ENCODE data around the gene ERN1.

ERN1 gene

GRCh38 chr17:64145375-64145750 is 15.4 kb upstream of the ERN1 start:
- TF ChIP-seq CTCF (IDR thresholded peaks at IDR 0.05; ENCODE audit: borderline replicate concordance, extremely low read depth, low read length, poor library complexity, severe bottlenecking) (peak; percentile 9), EZH2 (IDR thresholded peaks at IDR 0.05; ENCODE audit: borderline replicate concordance, low read depth, low read length, severe bottlenecking) (no peak)
- peak overlapping the region; percentile 82 for H3K4me2 ChIP-seq (ENCODE audit: insufficient read depth, low read length)
- no peak; the same call in 2 of the 3 replicates for ATAC-seq (ENCODE audit: insufficient read depth, low read depth)
- peak overlapping the region; percentile 52 for H3K9ac ChIP-seq (ENCODE audit: low read depth, low read length)
- H4K20me1 ChIP-seq (ENCODE audit: insufficient read depth, low read length) = 0 out of 2 replicates have a peak, but pooled peaks cover 5% of the 10 kb centered on the region
- H3K27ac ChIP-seq (ENCODE audit: low read length) = peak overlapping the region; percentile 78
- H3K4me1 ChIP-seq (ENCODE audit: insufficient read depth, low read length) = peaks cover 20% of the 10 kb centered on the region
- peaks cover 25% of the 10 kb centered on the region for H3K36me3 ChIP-seq (ENCODE audit: insufficient read depth, low read length)
- H3K4me3 ChIP-seq (ENCODE audit: low read depth in 1 of 2, low read length in 2 of 2) = peak overlapping the region; percentile 37 to 73
- H2AFZ ChIP-seq (ENCODE audit: low read depth, low read length) = peak overlapping the region; percentile 81
- H3K27me3 ChIP-seq (ENCODE audit: insufficient read depth, low read length, poor library complexity) = no peaks in the 10 kb centered on the region
- H3K9me3 ChIP-seq (ENCODE audit: insufficient read depth, low read length, severe bottlenecking) = no peaks in the 10 kb centered on the region
- no peak for DNase-seq
- H3K79me2 ChIP-seq (ENCODE audit: insufficient read depth, low read length) = peaks cover 17% of the 10 kb centered on the region

DNA sequence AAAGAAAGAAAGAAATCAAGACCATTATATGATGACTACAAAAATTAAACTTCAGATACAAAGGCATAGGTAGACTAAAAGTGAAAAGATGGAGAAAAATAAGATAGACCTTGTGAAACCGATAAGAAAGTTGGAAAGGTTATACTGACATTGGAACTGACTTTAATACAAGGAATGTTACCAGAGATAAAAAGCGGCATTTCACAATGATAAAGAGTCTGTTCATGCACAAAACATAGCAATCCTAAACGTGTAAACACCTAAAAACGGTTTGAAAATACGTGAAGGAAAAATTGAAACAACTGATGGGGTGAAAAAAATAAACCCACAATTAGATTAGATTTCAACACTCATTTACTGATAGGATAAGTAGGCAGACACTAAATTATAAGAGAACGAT is 9.6 kb upstream of the ERN1 start:
- no peak overlapping the region for H3K9ac ChIP-seq (ENCODE audit: low read depth, low read length)

GRCh38 chr17:64138441-64138840 is 8.5 kb upstream of the ERN1 start:
- H2AFZ ChIP-seq (ENCODE audit: low read depth, low read length) = no peak overlapping the region
- no peak overlapping the region for H3K9ac ChIP-seq (ENCODE audit: low read depth, low read length)
- no peak overlapping the region for H3K4me3 ChIP-seq (ENCODE audit: low read depth in 1 of 2, low read length in 2 of 2)

More for the DNA sequence above, 9.6 kb upstream of the ERN1 start:
- H3K4me2 ChIP-seq (ENCODE audit: insufficient read depth, low read length) = no peak overlapping the region
- peaks cover 3% of the 10 kb centered on the region; the same call in 1 of the 2 replicates for H3K4me1 ChIP-seq (ENCODE audit: insufficient read depth, low read length)
- H4K20me1 ChIP-seq (ENCODE audit: insufficient read depth, low read length) = no peaks in the 10 kb centered on the region
- H3K9me3 ChIP-seq (ENCODE audit: insufficient read depth, low read length, severe bottlenecking) = no peaks in the 10 kb centered on the region
- DNase-seq (no peak), ATAC-seq (ENCODE audit: insufficient read depth, low read depth) (no peak)
- H3K4me3 ChIP-seq (ENCODE audit: low read depth in 1 of 2, low read length in 2 of 2) = no peak overlapping the region
- H2AFZ ChIP-seq (ENCODE audit: low read depth, low read length) = no peak overlapping the region
- H3K27me3 ChIP-seq (ENCODE audit: insufficient read depth, low read length, poor library complexity) = no peaks in the 10 kb centered on the region
- no peaks in the 10 kb centered on the region for H3K36me3 ChIP-seq (ENCODE audit: insufficient read depth, low read length)
- TF ChIP-seq EZH2 (IDR thresholded peaks at IDR 0.05; ENCODE audit: borderline replicate concordance, low read depth, low read length, severe bottlenecking) = no peak
- TF ChIP-seq CTCF (IDR thresholded peaks at IDR 0.05; ENCODE audit: borderline replicate concordance, extremely low read depth, low read length, poor library complexity, severe bottlenecking) = no peak
- no peak overlapping the region for H3K27ac ChIP-seq (ENCODE audit: low read length)
- no peaks in the 10 kb centered on the region for H3K79me2 ChIP-seq (ENCODE audit: insufficient read depth, low read length)

More at GRCh38 chr17:64138441-64138840, 8.5 kb upstream of the ERN1 start:
- DNase-seq (no peak), ATAC-seq (ENCODE audit: insufficient read depth, low read depth) (no peak)
- TF ChIP-seq CTCF (IDR thresholded peaks at IDR 0.05; ENCODE audit: borderline replicate concordance, extremely low read depth, low read length, poor library complexity, severe bottlenecking) = no peak
- TF ChIP-seq EZH2 (IDR thresholded peaks at IDR 0.05; ENCODE audit: borderline replicate concordance, low read depth, low read length, severe bottlenecking) = no peak
- Histone ChIP-seq H4K20me1 (ENCODE audit: insufficient read depth, low read length) (no peaks in the 10 kb centered on the region), H3K27ac (ENCODE audit: low read length) (no peak overlapping the region), H3K36me3 (ENCODE audit: insufficient read depth, low read length) (no peaks in the 10 kb centered on the region), H3K4me1 (ENCODE audit: insufficient read depth, low read length) (no peaks in the 10 kb centered on the region), H3K9me3 (ENCODE audit: insufficient read depth, low read length, severe bottlenecking) (no peaks in the 10 kb centered on the region), H3K27me3 (ENCODE audit: insufficient read depth, low read length, poor library complexity) (no peaks in the 10 kb centered on the region), H3K79me2 (ENCODE audit: insufficient read depth, low read length) (no peaks in the 10 kb centered on the region), H3K4me2 (ENCODE audit: insufficient read depth, low read length) (no peak overlapping the region)

Measured in DND-41 (cell line).